COLO668 (cell line): ENCODE measurements around the gene TMIE.
"Not testable (repeated sequence)": the region's sequence is repeated elsewhere in the genome, so short reads cannot be mapped to it uniquely, and the experiment has no call there.

ENCODE experiments used
- DNase-seq: peaks from one replicate; lab custom pipeline; 2025; ENCODE audit not compliant: unreplicated experiment; lab: John Stamatoyannopoulos, UW

TMIE gene

DNA sequence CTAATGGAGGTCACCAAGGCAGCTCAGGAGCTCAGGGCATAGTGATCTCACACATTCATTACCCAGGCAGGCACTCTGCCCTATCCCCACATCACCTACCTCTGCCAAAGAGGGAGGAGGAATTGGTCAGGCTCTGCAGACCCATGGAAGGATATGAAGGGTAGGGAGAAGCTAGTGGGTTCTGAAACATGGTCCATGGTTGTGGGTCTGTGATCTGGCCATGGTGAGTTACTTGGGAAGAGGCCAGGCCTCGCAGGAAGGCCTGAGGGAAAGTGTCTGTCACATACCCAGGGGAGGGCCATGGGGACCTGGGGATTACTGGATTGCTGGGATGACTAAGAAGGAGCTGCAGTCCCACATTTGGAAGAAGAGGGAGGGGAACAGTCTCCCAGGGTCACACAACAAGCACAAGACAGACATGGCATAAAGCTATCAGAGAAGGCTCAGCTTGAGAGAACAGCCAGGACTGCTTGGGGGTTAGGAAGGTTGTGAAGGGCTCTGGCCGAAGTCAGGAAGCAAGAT is 17.9 kb downstream of the TMIE start:
- DNase-seq: no peak

DNA sequence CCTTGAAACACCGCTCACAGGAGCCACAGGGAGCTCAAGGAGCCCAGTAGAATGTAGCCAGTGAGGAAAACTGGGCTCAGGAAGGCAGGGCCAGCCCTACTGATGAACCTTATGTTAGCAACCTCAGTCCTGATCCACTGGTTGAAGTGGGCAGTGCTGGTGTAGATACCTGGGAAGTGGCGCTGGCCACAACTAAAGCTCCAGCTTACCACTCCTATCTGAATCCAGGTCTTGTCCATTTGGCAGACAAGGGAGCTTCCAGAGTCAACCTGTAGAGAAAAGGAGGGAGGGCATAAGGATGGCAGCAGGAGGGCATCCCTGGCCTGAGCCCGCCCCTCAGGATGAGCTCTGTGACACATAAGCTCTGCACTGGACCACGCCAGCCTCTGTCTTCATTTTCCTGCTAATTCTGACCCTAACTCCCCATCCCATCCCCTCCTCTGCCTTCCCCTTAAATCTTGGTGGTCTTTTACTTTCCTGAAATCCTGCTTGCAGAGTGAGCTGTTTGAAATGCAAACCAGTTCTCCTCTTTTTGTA is 18.6 kb downstream of the TMIE start:
- no peak for DNase-seq

DNA sequence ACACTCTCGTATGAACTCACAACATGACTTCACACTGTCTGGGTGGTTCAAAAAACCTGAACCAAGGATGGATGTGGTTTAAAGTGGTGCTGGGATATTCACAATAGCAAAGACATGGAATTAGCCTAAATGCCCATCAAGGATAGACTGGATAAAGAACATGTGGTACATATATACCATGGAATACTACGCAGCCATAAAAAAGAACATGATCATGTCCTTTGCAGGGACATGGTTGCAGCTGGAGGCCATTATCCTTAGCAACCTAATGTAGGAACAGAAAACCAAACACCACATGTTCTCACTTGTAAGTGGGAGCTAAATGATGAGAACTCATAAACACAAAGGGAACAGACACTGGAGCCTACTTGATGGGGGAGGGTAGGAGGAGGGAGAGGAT is 19.8 kb downstream of the TMIE start:
- no peak for DNase-seq

DNA sequence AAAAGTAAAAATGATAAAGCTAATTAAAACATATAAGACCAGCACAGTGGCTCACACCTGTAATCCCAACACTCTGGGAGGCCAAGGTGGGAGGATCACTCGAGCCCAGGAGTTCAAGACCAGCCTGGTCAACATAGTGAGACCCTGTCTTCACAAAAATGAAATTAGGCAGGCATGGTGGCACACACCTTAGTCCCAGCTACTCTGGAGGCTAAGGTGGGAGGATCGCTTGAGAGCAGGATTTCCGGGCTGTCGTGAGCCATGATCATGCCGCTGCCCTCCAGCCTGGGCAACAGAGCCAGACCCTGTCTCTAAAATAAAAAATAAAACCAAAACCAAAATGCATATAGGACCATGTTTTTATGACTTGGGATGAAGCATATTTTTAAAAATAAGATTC is 21.3 kb downstream of the TMIE start:
- DNase-seq: no peak

DNA sequence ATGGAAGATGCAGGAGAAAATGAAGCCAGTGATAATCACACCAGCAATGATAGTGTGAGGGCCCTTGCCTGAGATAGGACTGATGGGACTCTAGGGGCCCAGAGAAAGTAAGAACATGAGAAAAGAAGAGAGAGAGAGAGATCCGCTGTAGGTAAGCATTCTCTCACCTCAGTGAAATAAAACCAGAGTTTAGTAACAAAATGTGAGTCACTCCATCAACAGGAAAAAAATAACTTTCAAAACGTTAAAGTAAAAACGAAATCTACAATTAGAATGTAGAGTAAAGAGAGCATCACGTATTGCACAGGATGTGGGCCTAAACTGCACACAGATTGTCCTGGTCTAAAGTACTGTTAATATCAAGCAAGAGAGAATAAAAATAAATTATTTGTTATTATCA is 23.2 kb downstream of the TMIE start:
- DNase-seq: no peak

DNA sequence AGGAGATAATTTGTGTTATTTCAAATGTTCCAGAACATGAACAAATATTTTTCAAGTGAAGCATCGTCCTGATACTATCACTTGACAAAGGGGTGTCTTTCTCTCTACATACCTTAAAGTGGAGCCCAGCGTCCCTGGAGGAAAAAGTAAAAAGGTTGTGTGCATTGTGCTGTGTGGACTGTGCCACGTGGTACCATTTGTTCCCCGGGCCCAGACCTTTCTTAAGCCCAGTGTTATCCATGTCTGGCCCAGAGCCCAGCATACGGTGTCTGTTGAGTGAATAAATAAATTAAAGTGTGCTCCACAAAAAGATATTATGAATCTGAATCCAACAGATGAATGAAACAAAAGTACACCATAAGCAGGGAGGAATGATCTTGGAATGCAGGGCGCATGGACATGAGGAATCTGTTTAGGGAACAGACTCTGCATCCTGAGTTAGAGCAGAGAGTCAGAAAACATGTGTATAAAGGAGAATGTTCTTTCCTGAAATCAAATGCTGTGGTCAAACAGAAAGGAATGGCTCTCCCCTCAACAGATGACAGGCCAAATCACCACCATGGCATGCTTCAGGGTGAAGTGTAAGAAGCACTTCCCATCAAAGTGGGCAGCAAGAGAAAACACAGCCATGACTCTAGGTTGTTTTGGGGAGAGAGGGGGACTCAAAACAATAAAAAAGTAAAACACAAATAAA is 24.6 kb downstream of the TMIE start:
- no peak for DNase-seq

DNA sequence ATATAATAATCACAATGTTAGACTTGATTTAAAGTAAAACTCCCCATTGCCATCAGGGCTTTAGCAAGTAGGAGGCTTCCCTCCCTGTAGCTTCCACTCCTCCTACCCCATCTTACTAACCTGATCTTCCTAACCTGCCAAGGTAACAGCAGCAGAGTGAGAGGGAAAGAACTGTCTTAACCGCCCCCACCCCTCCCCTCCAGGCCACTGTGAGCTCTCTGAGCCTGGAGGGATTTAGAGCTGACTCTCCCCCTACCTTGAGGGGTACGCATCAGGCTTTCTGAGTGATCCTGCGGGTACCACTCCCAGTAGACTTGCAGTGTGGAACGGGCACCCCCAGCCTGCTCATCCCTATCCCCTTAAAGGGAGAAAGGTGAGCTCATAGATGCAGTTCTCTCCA is 27.8 kb downstream of the TMIE start:
- no peak for DNase-seq

DNA sequence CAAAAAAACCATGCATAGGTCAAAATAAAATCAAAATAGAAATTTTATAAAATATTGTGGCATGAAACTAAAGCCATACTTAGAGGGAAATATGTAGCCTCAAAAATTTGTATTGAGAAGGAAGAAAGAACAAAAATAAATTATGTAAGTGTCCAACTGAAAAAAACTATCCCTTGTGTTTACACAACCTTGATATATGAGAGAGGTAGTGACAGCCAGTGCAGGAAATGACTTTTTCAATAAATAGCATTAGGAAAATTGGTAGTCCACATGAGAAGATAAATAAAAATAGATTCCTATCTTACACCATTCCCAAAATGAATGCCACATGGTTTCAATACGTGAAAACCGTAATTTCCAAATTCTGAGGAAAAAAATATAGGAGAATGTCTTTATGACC is 29.6 kb downstream of the TMIE start:
- DNase-seq: no peak

DNA sequence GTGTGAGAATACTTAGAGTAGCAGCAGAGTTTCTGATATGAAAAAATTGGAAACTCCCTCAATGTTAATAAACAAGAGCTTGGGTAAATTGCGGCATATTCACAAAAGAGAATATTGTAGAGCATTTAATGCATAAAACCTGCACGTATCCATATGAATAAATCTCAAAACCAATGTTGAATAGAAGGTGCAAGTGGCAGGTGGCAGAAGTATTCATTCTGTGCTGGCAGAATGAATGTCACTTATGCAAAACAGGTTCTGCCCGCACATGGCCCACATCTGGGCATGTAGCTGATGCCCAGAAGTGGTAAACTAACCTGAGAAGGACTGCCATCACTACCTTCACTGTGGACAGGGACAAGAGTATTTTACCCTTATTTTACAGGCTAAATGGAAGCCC is 30.6 kb downstream of the TMIE start:
- DNase-seq: no peak

DNA sequence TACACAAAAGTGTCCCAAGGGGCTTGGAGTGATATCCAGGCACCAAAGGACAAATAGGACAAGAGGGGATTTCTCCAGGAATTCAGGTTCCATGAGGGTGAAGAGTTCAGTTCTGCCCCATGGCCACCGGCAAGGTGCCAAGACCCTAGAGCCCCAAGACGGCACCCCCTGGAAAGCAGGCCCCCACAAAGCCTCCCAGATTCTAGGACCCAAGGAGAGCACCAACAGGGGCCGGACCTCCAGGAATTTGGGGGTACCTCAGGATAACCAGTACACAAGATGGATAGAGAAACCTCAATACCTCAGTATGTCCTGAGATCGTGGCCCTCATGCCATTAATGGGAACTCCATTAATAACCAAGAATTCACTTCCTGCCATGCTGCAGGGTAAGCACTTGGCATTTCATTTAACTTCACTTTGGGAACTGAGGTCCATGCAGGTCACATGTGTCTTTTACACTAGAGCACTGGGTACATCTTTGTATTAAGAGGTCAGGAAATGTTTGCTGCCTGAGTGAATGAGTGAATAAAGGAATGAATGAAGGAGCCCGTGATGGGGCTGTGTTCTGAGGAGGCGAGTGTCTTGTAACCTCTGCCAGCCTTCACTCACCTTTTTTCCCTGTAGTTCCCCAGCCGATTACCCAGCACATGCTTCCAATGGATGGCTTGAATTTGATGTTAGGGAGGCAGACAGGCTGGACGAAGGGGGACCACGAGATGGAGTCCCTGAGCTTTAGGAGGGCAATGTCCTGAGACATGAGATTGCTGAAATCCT is 32.0 kb downstream of the TMIE start:
- no peak for DNase-seq

DNA sequence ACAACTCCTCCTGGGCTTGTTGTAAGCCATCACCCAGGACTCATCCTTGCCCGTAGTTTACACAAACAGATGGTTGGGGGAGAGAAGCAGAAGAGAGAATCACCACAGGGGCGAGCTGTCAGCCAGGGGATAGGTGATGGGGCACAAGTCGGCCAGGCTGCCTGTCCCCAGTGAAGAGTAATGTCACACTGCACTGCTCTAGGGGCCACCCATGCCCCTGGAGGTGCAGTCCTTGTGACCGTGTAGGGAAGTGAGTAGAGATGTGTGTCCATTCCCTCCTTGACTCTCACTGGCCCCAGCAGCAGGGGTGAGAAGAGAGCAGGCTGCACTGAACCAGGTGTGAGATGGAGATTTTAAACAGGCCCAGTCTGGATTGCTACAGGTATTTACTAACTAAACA is 33.6 kb downstream of the TMIE start:
- DNase-seq: no peak

DNA sequence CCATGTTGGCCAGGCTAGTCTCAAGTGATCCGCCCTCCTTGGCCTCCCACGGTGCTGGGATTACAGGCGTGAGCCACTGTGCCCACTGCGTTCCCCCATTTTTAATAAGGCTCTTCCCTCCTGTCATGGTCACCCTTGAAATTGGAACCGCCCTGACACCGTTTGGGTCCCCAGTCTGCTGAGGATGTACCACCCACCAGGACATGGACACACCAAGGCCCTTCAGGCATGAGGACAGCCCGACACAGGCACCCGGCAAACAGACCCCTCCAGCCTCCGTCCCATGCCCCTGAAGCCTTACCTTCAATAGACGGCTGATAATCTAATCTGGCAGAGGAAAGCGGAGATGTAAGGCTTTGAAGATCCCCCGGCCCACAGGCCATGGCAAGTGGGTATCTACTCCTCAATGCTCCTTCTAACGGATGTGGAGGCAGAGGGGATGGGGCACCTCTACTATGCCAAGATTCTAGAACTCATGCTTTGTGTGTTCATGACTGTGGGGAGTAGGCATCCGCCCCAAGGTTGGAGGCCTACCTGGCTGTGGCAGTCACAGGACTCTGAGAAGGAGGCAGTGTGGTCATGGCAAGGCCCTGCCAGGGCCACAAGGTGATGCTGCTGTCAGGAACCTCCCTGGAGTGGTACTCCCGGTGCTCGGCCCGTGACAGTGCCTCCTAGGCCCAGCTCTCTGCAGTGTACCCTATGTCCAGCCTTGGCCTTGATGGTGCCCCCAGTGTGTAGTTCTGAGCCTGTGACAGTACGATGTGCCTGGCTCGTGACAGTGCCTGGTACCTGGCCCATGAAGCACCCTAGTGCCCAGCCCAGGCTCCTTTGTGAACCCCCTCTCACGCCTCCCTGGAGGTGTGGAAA is 35.0 kb downstream of the TMIE start:
- no peak for DNase-seq

DNA sequence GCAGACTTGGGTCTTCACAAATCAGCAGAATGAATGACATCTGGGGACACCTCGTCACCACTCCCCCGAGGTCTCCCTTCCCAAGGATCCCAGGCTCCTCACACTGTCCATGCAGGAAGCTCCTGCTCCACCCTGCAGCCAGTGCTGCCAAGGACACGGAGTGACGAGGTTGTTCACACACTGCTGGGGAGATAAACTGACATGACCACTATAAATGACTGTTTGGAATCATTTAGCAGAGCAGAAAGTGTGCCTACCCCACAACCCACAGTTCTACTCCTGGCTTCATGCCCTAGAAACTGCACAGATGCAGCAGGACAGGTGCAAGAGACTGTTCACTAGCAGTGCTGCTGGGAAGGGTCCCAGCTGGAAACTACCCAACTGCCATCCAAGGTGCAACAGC is 36.1 kb downstream of the TMIE start:
- no peak for DNase-seq

DNA sequence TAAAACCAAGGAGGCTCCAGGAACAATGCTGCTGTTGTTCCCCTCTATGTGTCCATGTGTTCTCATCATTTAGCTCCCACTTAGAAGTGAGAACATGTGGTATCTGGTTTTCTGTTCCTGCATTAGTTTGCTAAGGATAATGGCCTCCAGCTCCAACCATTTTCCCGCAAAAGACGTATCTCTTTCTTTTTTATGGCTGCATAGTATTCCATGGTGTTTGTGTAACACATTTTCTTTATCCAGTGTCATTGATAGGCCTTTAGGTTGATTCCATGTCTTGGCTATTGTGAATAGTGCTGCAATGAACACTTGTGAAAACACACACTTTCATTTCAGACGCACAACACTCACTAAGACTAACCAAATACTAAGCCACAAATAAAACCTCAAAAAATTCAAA is 38.4 kb downstream of the TMIE start:
- DNase-seq: not testable (repeated sequence)

DNA sequence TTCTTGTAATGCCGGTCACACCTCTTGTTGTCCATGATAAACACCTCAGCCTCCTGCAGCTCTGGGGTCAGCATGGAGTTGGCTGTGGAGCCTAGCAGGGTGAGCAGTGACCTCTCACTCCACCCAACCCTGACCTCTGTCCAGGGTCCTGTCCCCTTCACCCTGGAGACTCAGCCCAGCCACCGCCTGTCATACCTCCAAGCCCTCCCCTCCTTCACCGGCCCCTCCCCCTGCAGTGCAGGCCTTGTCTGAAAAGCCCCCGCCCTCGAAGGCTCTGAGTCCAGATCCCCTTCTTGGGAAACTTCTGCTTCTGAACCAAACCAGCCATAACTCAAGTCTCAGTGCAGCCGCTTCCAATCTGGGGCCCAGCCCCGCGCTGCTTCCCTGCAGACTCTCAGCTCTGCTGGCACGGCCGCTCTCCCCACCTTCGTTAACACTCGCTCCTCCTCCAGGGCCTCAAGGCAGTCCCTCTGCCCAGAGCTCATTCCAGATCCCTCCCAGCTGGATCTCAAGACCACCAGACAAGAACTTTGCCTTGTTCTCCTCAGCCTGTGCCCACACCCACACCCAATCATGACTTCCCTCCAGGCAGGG is 41.9 kb downstream of the TMIE start:
- no peak for DNase-seq

DNA sequence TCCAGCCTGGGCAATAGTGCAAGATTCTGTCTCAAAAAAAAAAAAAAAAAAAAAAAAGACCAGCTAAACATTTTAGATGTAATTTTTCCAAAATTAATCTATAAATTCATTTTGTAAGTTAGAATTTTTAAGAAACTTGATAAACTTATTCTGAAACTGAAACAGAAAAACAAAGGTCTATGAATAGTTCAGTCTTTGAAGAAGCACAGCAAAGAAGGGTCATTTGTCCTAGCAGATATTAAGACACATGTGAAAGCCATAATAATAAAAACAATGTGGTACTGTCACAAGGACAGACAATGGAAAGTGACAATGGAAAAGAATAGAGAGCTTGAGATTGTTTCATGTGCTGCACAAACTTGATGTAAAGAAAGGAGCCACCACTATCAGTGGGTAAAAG is 45.5 kb downstream of the TMIE start:
- no peak for DNase-seq

DNA sequence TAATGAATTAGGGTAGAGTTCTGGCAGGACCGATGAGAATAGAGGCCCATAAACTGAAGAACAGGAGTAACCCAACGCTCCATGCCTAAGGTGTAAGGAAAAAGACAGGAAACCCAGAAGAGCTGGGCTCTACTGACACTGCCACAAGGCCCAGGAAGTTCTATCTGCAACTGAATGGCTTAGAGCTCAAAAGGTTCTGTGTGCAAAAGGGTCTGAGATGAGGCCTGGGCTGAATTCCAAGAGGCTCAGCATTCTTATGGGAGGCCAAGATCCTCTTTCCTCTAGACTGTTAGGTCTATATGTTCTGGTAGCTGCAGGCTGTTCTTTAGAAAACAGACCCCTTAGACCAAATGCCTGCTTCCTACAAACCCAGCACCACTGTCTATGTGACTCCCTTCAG is 47.0 kb downstream of the TMIE start:
- no peak for DNase-seq

DNA sequence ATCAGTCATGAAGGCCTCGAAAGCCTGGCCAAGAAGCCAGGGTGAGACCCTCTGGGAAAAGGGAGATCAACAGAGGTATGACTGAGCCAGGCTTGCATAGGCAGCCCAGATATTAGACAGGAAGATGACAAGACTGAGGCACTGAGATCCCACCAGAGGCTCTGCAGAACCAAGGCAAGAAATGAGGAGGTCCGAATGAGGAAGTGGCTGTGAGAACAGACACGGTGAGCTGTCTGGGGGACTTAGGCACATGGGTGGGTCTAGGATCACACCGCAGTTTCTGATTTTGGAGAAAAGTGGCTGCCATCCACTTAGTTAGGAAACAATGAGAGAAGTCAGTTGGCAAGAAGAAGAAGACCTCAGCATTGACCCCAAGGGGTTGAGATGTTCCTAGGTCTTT is 47.9 kb downstream of the TMIE start:
- no peak for DNase-seq

DNA sequence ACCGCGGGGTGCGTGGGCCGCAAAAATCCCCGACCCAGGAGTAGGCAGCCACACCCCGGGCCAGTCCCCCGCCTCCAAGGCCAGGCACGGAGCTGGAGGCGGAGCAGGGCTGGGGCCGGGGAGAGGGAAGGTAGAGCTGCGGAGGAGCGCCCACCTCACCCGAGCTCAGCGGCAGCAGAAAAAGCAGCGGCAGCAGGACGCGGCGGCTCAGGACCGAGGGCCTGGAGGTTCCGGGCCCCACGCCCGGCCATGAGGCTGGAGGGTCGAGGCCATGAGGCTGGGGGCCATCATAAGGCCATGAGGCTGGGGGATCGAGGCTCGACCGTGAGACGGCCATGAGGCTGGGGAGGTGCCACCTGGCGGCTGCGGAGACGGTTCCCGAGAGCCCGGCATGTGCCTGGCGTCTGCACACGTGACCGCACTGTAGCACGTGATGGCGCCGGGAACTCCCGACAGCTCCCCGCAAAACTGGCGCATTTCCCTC is 49.4 kb downstream of the TMIE start:
- no peak for DNase-seq

DNA sequence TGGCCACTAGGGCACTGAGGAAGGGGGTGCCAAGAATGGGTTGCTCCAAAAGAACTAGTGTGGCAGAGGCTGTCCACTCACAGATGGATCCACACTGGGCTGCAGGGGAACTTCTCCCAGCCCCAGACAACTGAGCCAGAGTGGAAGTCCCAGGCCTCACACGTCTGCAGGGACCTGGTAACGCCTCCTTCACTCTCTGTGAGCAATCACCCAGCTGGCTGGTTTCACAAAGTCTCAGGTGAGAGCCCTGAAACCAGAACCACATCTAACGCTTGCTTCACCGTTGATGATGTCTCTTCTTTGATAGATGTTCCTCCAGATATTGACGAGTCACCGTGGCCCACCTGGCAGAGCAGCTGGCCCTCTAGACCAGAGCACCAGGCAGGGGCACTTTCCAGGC is 51.9 kb downstream of the TMIE start:
- DNase-seq: not testable (repeated sequence)

DNA sequence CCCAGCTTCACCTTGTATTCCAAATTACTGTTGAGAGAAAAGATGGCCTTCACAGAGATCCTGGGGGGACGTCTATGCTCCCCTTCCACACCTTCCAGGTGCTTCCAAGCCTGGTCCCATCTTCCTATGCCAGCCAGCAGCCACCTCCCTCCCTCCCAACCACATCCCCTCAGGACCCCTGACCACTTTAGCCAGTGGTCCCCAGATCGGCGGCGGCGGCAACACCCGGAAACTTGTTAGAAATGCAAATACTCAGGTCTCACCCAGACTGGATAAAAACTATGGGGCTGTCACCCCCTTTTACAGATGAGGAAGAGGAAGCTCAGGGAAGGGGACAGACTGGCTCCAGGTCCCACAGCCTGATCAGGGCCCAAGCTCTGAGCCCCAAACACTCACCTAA is 54.5 kb downstream of the TMIE start:
- no peak for DNase-seq
